Endodermal cell (in vitro differentiated cells): ENCODE measurements around the gene KCNK13. TPM values are rescaled to one million over a fixed set of nuclear protein-coding genes. Genes with fewer than 3 reads are reported as not detected.
"Not testable (repeated sequence)": the region's sequence is repeated elsewhere in the genome, so short reads cannot be mapped to it uniquely, and the experiment has no call there.

Experiments
- DNase-seq: peaks from one replicate; pipeline ENCODE4 v3.0.0-alpha.2; 2017
- H3K27ac ChIP-seq: 2 replicates; pipeline ENCODE4 v1.5.1; 2013; ENCODE audit warnings: mild to moderate bottlenecking, low read depth, low read length, moderate library complexity
- H3K27me3 ChIP-seq: 2 replicates; pipeline ENCODE4 v1.6.1; 2013; ENCODE audit warnings: mild to moderate bottlenecking, low read length, moderate library complexity; ENCODE audit not compliant: insufficient read depth, control insufficient read depth, poor library complexity, severe bottlenecking
- H3K36me3 ChIP-seq: 2 replicates; pipeline ENCODE4 v1.7.0; 2013; ENCODE audit warnings: mild to moderate bottlenecking, low read length, moderate library complexity; ENCODE audit not compliant: control insufficient read depth, insufficient read depth
- H3K4me1 ChIP-seq: one replicate; pipeline ENCODE4 v1.7.0; 2013; ENCODE audit warnings: low read length; ENCODE audit not compliant: control insufficient read depth, insufficient read depth
- H3K4me3 ChIP-seq: 2 replicates; pipeline ENCODE4 v1.5.1; 2013; ENCODE audit warnings: mild to moderate bottlenecking, low read length, moderate library complexity
- H3K9ac ChIP-seq: 2 replicates; pipeline ENCODE4 v1.6.1; 2013; ENCODE audit warnings: mild to moderate bottlenecking, low read length, moderate library complexity; ENCODE audit not compliant: poor library complexity, severe bottlenecking; ENCODE audit errors: extremely low read depth
- H3K9me3 ChIP-seq: 2 replicates; pipeline ENCODE4 v1.6.1; 2013; ENCODE audit warnings: mild to moderate bottlenecking, low read length, moderate library complexity; ENCODE audit not compliant: control insufficient read depth
- H3K27ac Mint-ChIP-seq: 2 replicates; pipeline ENCODE4 v1.8.0; 2020; ENCODE audit warnings: mixed read lengths
- H3K27me3 Mint-ChIP-seq: 2 replicates; pipeline ENCODE4 v1.8.0; 2021; ENCODE audit warnings: mild to moderate bottlenecking, mixed read lengths; ENCODE audit not compliant: insufficient read depth
- H3K36me3 Mint-ChIP-seq: 2 replicates; pipeline ENCODE4 v1.8.0; 2020; ENCODE audit warnings: low read depth, mixed read lengths
- H3K4me1 Mint-ChIP-seq: 2 replicates; pipeline ENCODE4 v1.8.0; 2020; ENCODE audit warnings: mixed read lengths
- H3K4me3 Mint-ChIP-seq: 2 replicates; pipeline ENCODE4 v1.8.0; 2020; ENCODE audit warnings: mild to moderate bottlenecking, moderate library complexity, mixed read lengths
- H3K9me3 Mint-ChIP-seq: 2 replicates; pipeline ENCODE4 v1.8.0; 2020; ENCODE audit warnings: mild to moderate bottlenecking, mixed read lengths
- WGBS, 2 experiments: methylation state at CpG; one replicate each; pipeline versions ENCODE4 v1.1.5 to v1.1.7; 2013; ENCODE audit warnings: missing lambda C conversion rate in 2 of 2, mixed read lengths in 1 of 2; ENCODE audit not compliant: insufficient coverage in 1 of 2, insufficient read length in 1 of 2; 5-methylcytosine and 5-hydroxymethylcytosine counted together
- total RNA-seq, 2 donors: library from RNA; stranded (reverse); fragmentation: NEBNext Ultra II Directional in 1 of 2; extraction: Animal tissue kit (Norgen Biotek cat#: 25700) in 1 of 2; gene quantifications; 2 replicates in 1 of 2; 3 replicates in 1 of 2; pipeline ENCODE4 v1.2.1, GENCODE V29; 2021
- TF ChIP-seq, protein P1 (sequence below): fragments of 200-600 bp; sonication (generic); conservative IDR thresholded peaks from 2 replicates; pipeline ENCODE4 v1.5.0; 2021; ENCODE audit warnings: antibody characterized with exemption, mild to moderate bottlenecking

The KCNK13 gene
- total RNA-seq, 2 donors from 2014 or later = 0.58 to 1.3 TPM

DNA sequence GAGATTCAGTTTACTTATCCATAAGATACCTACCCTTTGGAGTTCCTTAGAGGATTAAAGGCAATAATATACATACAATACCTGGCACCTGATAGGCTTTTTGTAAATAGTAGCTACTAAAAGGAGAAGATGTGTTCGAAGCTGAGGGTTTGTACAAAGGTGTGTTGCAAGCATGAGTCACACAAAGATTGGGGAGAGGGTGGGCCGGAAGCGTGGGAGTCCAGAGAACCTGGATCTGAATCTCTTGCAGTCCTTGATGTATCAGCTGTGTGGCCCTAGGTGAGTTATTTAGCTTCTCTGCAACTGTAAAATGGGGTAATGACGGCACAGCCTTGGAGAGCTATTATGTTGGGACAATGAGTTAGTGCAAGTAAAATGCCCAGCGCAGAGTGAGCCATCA, 132.9 kb downstream of the KCNK13 start:
- no peaks in the 10 kb centered on the region for H3K27me3 Mint-ChIP-seq
- TF ChIP-seq, protein P1, sequence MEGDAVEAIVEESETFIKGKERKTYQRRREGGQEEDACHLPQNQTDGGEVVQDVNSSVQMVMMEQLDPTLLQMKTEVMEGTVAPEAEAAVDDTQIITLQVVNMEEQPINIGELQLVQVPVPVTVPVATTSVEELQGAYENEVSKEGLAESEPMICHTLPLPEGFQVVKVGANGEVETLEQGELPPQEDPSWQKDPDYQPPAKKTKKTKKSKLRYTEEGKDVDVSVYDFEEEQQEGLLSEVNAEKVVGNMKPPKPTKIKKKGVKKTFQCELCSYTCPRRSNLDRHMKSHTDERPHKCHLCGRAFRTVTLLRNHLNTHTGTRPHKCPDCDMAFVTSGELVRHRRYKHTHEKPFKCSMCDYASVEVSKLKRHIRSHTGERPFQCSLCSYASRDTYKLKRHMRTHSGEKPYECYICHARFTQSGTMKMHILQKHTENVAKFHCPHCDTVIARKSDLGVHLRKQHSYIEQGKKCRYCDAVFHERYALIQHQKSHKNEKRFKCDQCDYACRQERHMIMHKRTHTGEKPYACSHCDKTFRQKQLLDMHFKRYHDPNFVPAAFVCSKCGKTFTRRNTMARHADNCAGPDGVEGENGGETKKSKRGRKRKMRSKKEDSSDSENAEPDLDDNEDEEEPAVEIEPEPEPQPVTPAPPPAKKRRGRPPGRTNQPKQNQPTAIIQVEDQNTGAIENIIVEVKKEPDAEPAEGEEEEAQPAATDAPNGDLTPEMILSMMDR = no peak
- Histone ChIP-seq H3K4me3 (peak overlapping the region; percentile 43), H3K9ac (no peak overlapping the region), H3K4me1 (no peaks in the 10 kb centered on the region), H3K9me3 (no peaks in the 10 kb centered on the region), H3K27me3 (no peaks in the 10 kb centered on the region), H3K27ac (no peak overlapping the region), H3K36me3 (no peaks in the 10 kb centered on the region)
- peak overlapping the region; percentile 4 for H3K4me3 Mint-ChIP-seq
- no peak overlapping the region for H3K27ac Mint-ChIP-seq
- H3K36me3 Mint-ChIP-seq = no peaks in the 10 kb centered on the region
- peaks cover 27% of the 10 kb centered on the region for H3K4me1 Mint-ChIP-seq
- no peaks in the 10 kb centered on the region for H3K9me3 Mint-ChIP-seq
- 79 to 85% methylated on average over 2 to 5 of the region's 5 CpGs for WGBS, 2 experiments
- no peak for DNase-seq

DNA sequence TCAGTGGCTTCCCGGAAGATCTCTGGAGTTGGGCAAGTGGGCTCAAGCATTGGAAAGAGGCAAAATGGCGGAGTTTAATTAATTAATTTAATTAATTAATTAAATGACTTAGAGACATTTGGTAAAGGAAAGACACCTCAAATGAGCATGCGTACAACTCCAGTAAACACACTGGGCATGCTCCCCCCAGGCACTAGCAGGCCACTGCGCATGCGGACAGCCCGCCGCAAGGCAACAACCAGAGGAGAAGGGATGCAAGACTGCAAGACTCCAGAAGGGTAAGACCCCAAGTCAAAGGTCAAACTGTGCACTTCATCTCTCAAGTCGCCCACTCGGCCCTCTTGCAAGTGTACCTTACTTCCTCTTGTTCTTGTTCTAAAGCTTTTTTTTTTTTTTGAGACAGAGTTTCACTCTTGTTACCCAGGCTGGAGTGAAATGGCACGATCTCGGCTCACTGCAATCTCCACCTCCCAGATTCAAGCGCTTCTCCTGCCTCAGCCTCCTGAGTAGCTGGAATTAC, 136.8 kb downstream of the KCNK13 start:
- H3K27me3 ChIP-seq = no peaks in the 10 kb centered on the region
- no peak overlapping the region for H3K4me3 ChIP-seq
- peaks cover 4% of the 10 kb centered on the region for H3K36me3 Mint-ChIP-seq
- peaks cover 35% of the 10 kb centered on the region for H3K4me1 Mint-ChIP-seq
- WGBS, 2 experiments = 92 to 93% methylated on average over 11 of the region's 12 CpGs
- peaks cover 13% of the 10 kb centered on the region for H3K9me3 Mint-ChIP-seq
- TF ChIP-seq, protein P1 = no peak
- H3K27me3 Mint-ChIP-seq = no peaks in the 10 kb centered on the region
- no peak overlapping the region for H3K9ac ChIP-seq
- DNase-seq = no peak
- H3K9me3 ChIP-seq = peaks cover 16% of the 10 kb centered on the region
- H3K27ac ChIP-seq = no peak overlapping the region
- H3K4me1 ChIP-seq = no peaks in the 10 kb centered on the region
- H3K4me3 Mint-ChIP-seq = no peak overlapping the region
- no peaks in the 10 kb centered on the region for H3K36me3 ChIP-seq
- no peak overlapping the region for H3K27ac Mint-ChIP-seq

DNA sequence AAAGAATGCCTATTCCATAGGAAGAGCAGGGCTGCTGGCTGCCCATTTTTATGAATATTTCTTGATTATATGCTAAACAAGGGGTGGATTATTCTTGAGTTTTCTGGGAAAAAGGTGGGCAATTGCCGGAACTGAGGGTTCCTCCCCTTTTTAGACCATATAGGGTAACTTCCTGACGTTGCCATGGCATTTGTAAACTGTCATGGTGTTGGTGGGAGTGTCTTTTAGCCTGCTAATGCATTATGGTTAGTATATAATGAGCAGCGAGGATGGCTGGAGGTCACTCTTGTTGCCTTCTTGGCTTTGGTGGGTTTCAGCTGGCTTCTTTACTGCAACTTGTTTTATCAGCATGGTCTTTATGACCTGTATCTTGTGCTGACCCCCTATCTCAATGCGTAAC, 138.8 kb downstream of the KCNK13 start:
- H3K4me1 Mint-ChIP-seq = peaks cover 30% of the 10 kb centered on the region
- H3K36me3 ChIP-seq, DNase-seq, H3K4me3 ChIP-seq, H3K4me1 ChIP-seq, H3K36me3 Mint-ChIP-seq, H3K4me3 Mint-ChIP-seq, H3K27ac Mint-ChIP-seq, H3K27me3 Mint-ChIP-seq, H3K9ac ChIP-seq, H3K27ac ChIP-seq, H3K27me3 ChIP-seq: not testable (repeated sequence)
- peaks cover 16% of the 10 kb centered on the region for H3K9me3 Mint-ChIP-seq
- WGBS, 2 experiments = 89% methylated on average over 4 of the region's 4 CpGs; no CpG with 5 or more reads in 1 of the 2 experiments
- H3K9me3 ChIP-seq = peaks cover 19% of the 10 kb centered on the region

DNA sequence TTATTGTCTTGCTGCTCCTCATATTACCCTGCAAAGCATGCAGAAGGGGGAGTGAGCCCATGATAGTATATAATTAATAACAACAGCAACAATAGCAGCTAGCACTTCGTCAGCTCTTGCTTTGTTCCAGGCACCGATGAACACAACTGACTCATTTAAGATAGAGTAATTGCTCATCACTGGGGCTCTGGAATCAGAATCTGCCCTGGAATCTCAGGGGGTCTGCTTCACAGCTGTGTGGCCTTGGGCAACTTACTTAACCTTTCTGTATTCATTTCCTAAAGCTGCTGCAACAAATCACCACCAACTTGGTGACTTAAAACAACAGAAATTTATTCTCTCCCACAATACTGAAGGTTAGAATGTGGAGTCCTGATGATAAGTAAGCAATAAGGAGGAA, 139.6 kb downstream of the KCNK13 start:
- no peaks in the 10 kb centered on the region for H3K4me1 ChIP-seq
- no peaks in the 10 kb centered on the region for H3K36me3 ChIP-seq
- no peak overlapping the region for H3K4me3 ChIP-seq
- no peak overlapping the region for H3K9ac ChIP-seq
- Mint-ChIP-seq H3K4me3 (no peak overlapping the region), H3K36me3 (peaks cover 5% of the 10 kb centered on the region), H3K27me3 (no peaks in the 10 kb centered on the region), H3K9me3 (peaks cover 20% of the 10 kb centered on the region), H3K27ac (no peak overlapping the region), H3K4me1 (peaks cover 26% of the 10 kb centered on the region)
- WGBS, 2 experiments = 90 to 98% methylated on average over 2 of the region's 2 CpGs
- H3K9me3 ChIP-seq = peaks cover 19% of the 10 kb centered on the region
- TF ChIP-seq, protein P1 = no peak
- no peak for DNase-seq
- H3K27ac ChIP-seq = no peak overlapping the region
- H3K27me3 ChIP-seq = no peaks in the 10 kb centered on the region
